Measurements from ENCODE around the gene KANSL1. TPM values are rescaled to one million over a fixed set of nuclear protein-coding genes. Genes with fewer than 3 reads are reported as not detected.
A peak's percentile ranks its signal among the peaks of the same experiment; 100 is the strongest.

KANSL1 gene
- total and polyA plus RNA-seq, 2 experiments from 2014 or later, result 37.3 to 84.3 TPM

DNA sequence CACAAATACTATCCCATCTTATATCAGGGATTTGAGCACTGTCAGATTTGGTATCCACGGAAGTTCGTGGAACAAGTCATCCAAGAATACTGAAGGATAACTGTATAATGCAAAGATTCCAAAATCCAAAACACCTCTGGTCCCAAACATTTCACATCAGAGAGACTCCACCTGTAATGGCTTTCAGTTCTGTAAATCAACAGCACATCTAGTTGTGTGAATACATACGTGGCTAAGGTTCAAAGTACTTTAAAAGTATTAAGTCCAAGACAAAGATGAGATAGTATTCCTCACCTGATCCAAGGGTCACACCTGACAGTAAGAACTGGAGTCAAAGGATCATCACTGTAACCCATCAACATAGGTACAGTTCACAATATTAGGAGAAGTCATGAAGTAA, 54.8 kb downstream of the KANSL1 start:
- TF ChIP-seq EZH2 (IDR thresholded peaks at IDR 0.05; ENCODE audit: borderline replicate concordance) (no peak), CTCF (IDR thresholded peaks at IDR 0.05; ENCODE audit: poor library complexity) (no peak), EZH2phosphoT487 (IDR thresholded peaks at IDR 0.05; ENCODE audit: low read depth, severe bottlenecking, unreplicated experiment) (no peak)
- no peaks in the 10 kb centered on the region for H3K9me2 ChIP-seq (replicated peaks; ENCODE audit: insufficient read depth)
- H3K27ac ChIP-seq, result peak overlapping the region; percentile 25
- H4K20me1 ChIP-seq (ENCODE audit: insufficient read depth, poor library complexity, severe bottlenecking), result peaks cover 100% of the 10 kb centered on the region
- H3K4me2 ChIP-seq, result peak overlapping the region; percentile 17
- WGBS (ENCODE audit: low lambda C conversion rate, missing lambda C conversion rate), result 66% methylated on average over 3 of the region's 3 CpGs
- no peak overlapping the region for H2AFZ ChIP-seq
- H3K27me3 ChIP-seq, result no peaks in the 10 kb centered on the region
- no peaks in the 10 kb centered on the region for H3K36me3 ChIP-seq (replicated peaks; ENCODE audit: insufficient read depth, low read depth)
- H3K79me2 ChIP-seq, result peaks cover 100% of the 10 kb centered on the region
- H3K4me3 ChIP-seq, result no peak overlapping the region
- peaks cover 10% of the 10 kb centered on the region for H3K4me1 ChIP-seq (ENCODE audit: insufficient read depth)
- peak; percentile 44 for DNase-seq (ENCODE audit: low spot score)
- no peaks in the 10 kb centered on the region for H3K9me3 ChIP-seq (ENCODE audit: low read depth)

- Histone ChIP-seq H4K20me1 (ENCODE audit: insufficient read depth, poor library complexity, severe bottlenecking) (peaks cover 100% of the 10 kb centered on the region), H3K9me2 (replicated peaks; ENCODE audit: insufficient read depth) (no peaks in the 10 kb centered on the region)
Observed at GRCh38 chr17:46136820-46137219, 56.4 kb downstream of the KANSL1 start.

GRCh38 chr17:46135879-46136563, 57.2 kb downstream of the KANSL1 start:
- no peak for TF ChIP-seq EZH2 (IDR thresholded peaks at IDR 0.05; ENCODE audit: borderline replicate concordance)
- TF ChIP-seq EZH2phosphoT487 (IDR thresholded peaks at IDR 0.05; ENCODE audit: low read depth, severe bottlenecking, unreplicated experiment), result no peak
- no peak for TF ChIP-seq CTCF (IDR thresholded peaks at IDR 0.05; ENCODE audit: poor library complexity)
- Histone ChIP-seq H3K4me3 (no peak overlapping the region), H3K4me1 (ENCODE audit: insufficient read depth) (peaks cover 8% of the 10 kb centered on the region), H3K27me3 (no peaks in the 10 kb centered on the region), H3K36me3 (replicated peaks; ENCODE audit: insufficient read depth, low read depth) (no peaks in the 10 kb centered on the region), H2AFZ (no peak overlapping the region), H3K9me3 (ENCODE audit: low read depth) (no peaks in the 10 kb centered on the region), H4K20me1 (ENCODE audit: insufficient read depth, poor library complexity, severe bottlenecking) (peaks cover 100% of the 10 kb centered on the region), H3K27ac (no peak overlapping the region), H3K79me2 (peaks cover 100% of the 10 kb centered on the region), H3K4me2 (no peak overlapping the region), H3K9me2 (replicated peaks; ENCODE audit: insufficient read depth) (no peaks in the 10 kb centered on the region)
- no peak for DNase-seq (ENCODE audit: low spot score)
- 92% methylated on average over 3 of the region's 3 CpGs for WGBS (ENCODE audit: low lambda C conversion rate, missing lambda C conversion rate)

More at GRCh38 chr17:46136820-46137219, 56.4 kb downstream of the KANSL1 start:
- Histone ChIP-seq H3K36me3 (replicated peaks; ENCODE audit: insufficient read depth, low read depth) (no peaks in the 10 kb centered on the region), H3K27ac (peak overlapping the region; percentile 6), H3K4me3 (no peak overlapping the region), H3K27me3 (no peaks in the 10 kb centered on the region), H2AFZ (no peak overlapping the region), H3K4me1 (ENCODE audit: insufficient read depth) (peaks cover 10% of the 10 kb centered on the region), H3K79me2 (peaks cover 100% of the 10 kb centered on the region), H3K9me3 (ENCODE audit: low read depth) (no peaks in the 10 kb centered on the region), H3K4me2 (no peak overlapping the region)
- TF ChIP-seq CTCF (IDR thresholded peaks at IDR 0.05; ENCODE audit: poor library complexity) (no peak), EZH2phosphoT487 (IDR thresholded peaks at IDR 0.05; ENCODE audit: low read depth, severe bottlenecking, unreplicated experiment) (no peak), EZH2 (IDR thresholded peaks at IDR 0.05; ENCODE audit: borderline replicate concordance) (no peak)
- no peak for DNase-seq (ENCODE audit: low spot score)

All from hepatocyte (in vitro differentiated cells).